Cardiac fibroblast (primary cell): ENCODE data around the gene ZDHHC20.

Experiments
- DNase-seq, 2 donors: peaks; one replicate each; pipeline versions ENCODE4 v3.0.0 to v3.0.0-alpha.2; 2010; ENCODE audit warnings: low read depth in 2 of 2
- H3K4me3 ChIP-seq, 2 donors: replicated peaks in 1 of 2; 1 replicate in 1 of 2; 2 replicates in 1 of 2; pipeline ENCODE4 v1.5.1; 2011; ENCODE audit warnings: low read depth in 2 of 2, low read length in 2 of 2, mild to moderate bottlenecking in 2 of 2, moderate library complexity in 1 of 2
- CTCF ChIP-seq: IDR thresholded peaks from one replicate; pipeline ENCODE4 v1.5.1; 2011; ENCODE audit warnings: low read depth, mild to moderate bottlenecking, low read length, inconsistent platforms

The ZDHHC20 gene

GRCh38 chr13:21463424-21463823, 4.3 kb upstream of the ZDHHC20 start:
- no peak for DNase-seq
- TF ChIP-seq CTCF: no peak
- no peak overlapping the region for H3K4me3 ChIP-seq

DNA sequence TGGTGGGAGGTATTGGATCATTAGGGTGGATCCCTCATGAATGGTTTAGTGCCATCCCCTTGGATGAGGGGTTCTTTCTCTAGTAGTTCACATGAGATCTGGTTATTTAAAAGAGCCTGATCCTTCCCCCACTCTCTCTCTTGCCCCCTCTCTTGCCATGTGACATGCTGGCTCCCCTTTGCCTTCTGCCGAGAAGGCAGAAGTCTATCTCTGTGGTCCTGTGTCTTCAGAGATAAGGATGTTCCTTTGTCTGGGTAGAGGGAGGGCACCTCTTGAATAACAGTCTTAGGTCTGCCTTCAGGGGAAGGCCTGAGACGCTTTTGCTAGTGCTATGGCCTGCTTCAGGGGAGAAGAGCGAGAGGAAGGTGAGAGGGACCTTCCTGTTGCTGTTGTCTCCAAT, 2.0 kb upstream of the ZDHHC20 start:
- no peak for TF ChIP-seq CTCF
- H3K4me3 ChIP-seq: no peak overlapping the region
- no peak for DNase-seq

- peak overlapping the region; percentile 82 to 90 for H3K4me3 ChIP-seq
- TF ChIP-seq CTCF: no peak
- DNase-seq: no peak
These were observed 671 bp downstream of the ZDHHC20 start for GRCh38 chr13:21458451-21458812.

DNA sequence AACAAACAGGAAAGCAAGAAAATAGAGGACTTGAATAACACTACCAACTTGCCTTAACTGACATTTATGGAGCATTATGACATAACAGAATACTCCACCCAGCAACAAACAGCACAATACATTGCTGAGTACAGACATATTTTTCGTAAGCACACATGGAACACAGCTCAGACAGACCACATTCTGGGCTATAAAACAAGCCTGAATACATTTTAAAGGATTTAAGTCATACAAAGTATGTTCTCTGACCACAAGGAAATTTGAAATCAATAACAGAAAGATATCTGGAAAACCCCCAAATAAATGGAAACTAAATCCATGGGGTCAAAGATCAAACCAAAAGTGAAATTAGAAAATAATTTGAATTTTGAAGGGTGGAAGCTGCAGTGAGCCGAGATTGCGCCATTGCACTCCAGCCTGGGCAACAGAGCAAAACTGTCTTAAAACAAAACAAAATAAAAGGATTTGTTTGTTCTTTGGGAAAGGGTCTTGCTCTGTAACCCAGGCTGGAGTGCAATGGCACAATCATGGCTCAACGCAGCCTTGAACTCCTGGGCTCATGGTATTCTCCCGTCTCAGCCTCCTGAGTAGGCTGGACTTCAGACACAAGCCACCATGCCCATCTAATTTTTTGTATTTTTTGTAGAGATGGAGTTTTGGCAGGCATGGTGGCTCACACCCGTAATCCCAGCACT, 5.6 kb downstream of the ZDHHC20 start:
- DNase-seq: no peak
- TF ChIP-seq CTCF: no peak
- no peak overlapping the region for H3K4me3 ChIP-seq

- no peak for DNase-seq
- no peak for TF ChIP-seq CTCF
- H3K4me3 ChIP-seq: no peak overlapping the region
These were observed 8.2 kb downstream of the ZDHHC20 start for GRCh38 chr13:21450936-21451335.

DNA sequence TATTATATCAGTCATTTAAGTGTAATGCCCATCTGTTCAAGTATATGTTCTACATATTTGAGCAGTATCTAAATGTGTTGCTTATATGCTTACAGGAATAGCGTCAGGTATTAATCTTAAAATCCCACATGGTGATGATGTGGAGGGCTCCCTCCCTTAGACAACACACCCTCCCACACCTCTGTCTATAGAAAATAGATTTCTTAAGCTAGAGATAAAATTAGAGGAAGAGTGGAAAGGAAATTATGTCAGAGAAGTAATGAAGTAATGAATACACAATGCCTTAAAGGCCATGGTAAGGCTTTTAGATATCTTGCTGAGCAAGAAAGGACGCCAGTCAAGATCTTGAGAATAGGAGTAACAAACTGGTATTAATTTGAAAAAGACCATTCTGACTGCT, 12.4 kb downstream of the ZDHHC20 start:
- no peak overlapping the region for H3K4me3 ChIP-seq
- no peak for DNase-seq
- no peak for TF ChIP-seq CTCF

DNA sequence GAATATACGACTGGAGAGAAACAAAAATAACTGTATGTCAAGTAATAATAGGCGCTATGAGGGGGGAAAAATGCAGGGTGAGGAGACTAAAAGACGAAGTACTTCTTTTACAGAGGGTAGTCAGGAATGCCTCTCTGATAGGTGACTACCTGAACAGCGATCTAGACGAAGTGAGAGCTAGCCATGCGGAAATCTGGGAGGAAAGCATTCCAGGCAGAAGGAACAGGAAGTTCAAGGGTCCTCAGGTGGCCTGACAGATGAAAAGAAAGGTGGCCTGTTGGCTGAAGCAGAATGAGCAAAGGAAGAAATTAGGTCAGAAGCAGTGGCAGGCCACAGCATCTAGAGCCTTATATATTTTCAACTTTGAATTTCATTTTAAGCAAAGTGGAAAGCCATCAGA, 13.3 kb downstream of the ZDHHC20 start:
- TF ChIP-seq CTCF: no peak
- no peak overlapping the region for H3K4me3 ChIP-seq
- DNase-seq: no peak
